HL-60 (cell line): Measurements from ENCODE around the gene RIPOR2.

Experiments used
- POLR2AphosphoS5 ChIP-seq: IDR thresholded peaks from 2 replicates; pipeline ENCODE4 v1.6.1; 2012; ENCODE audit warnings: low read depth
- TF ChIP-seq, protein P1 (sequence below): IDR thresholded peaks from one replicate; pipeline ENCODE4 v1.5.1; 2011; ENCODE audit warnings: low read length, control low read depth, inconsistent platforms; ENCODE audit not compliant: insufficient read depth

DNA sequence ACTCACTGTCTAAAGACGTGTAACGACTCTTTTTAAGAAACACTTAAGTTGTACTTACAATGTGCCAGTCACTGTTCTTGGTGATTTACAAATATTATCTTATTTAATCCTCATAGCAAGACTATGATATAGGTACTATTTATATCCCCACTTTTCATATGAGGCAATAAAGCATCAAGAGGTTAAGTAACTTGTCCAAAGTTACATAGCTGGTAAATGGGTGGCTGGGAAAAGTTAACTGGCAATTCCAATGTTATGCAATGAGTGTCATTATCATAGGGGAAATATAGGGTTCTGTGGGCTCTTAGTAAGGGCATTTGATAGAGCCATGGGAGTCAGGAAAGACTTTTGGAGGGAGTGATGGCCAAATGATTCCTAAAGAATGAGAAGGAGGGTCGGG lies 21.4 kb upstream of the RIPOR2 start:
- TF ChIP-seq, protein P1, sequence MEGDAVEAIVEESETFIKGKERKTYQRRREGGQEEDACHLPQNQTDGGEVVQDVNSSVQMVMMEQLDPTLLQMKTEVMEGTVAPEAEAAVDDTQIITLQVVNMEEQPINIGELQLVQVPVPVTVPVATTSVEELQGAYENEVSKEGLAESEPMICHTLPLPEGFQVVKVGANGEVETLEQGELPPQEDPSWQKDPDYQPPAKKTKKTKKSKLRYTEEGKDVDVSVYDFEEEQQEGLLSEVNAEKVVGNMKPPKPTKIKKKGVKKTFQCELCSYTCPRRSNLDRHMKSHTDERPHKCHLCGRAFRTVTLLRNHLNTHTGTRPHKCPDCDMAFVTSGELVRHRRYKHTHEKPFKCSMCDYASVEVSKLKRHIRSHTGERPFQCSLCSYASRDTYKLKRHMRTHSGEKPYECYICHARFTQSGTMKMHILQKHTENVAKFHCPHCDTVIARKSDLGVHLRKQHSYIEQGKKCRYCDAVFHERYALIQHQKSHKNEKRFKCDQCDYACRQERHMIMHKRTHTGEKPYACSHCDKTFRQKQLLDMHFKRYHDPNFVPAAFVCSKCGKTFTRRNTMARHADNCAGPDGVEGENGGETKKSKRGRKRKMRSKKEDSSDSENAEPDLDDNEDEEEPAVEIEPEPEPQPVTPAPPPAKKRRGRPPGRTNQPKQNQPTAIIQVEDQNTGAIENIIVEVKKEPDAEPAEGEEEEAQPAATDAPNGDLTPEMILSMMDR = no peak
- TF ChIP-seq POLR2AphosphoS5 = no peak
